GM06990 (cell line): ENCODE data around the gene ACYP2.

Experiments
- DNase-seq: peaks from one replicate; pipeline ENCODE4 v3.0.0-alpha.2; 2011; ENCODE audit not compliant: insufficient read length; ENCODE audit errors: extremely low read depth
- H3K27me3 ChIP-seq: replicated peaks from 2 replicates; pipeline ENCODE4 v1.6.0; 2011; ENCODE audit warnings: low read length; ENCODE audit not compliant: control insufficient read depth, insufficient read depth
- H3K36me3 ChIP-seq: 2 replicates; pipeline ENCODE4 v1.5.1; 2011; ENCODE audit warnings: low read length; ENCODE audit not compliant: control insufficient read depth, insufficient read depth
- H3K4me3 ChIP-seq: replicated peaks from 2 replicates; pipeline ENCODE4 v1.5.1; 2011; ENCODE audit warnings: low read depth, mild to moderate bottlenecking, control low read depth, low read length
- CTCF ChIP-seq: IDR thresholded peaks from 2 replicates; pipeline ENCODE4 v1.5.1; 2011; ENCODE audit warnings: low read length, control low read depth, mild to moderate bottlenecking, inconsistent platforms; ENCODE audit not compliant: insufficient read depth, poor library complexity, severe bottlenecking

ACYP2 gene

GRCh38 chr2:54224997-54225396, 109.6 kb downstream of the ACYP2 start:
- no peaks in the 10 kb centered on the region for H3K27me3 ChIP-seq

GRCh38 chr2:54226260-54226659, 110.8 kb downstream of the ACYP2 start:
- DNase-seq: no peak
- TF ChIP-seq CTCF: no peak
- H3K27me3 ChIP-seq: no peaks in the 10 kb centered on the region
- H3K4me3 ChIP-seq: no peak overlapping the region
- H3K36me3 ChIP-seq: no peaks in the 10 kb centered on the region

More at GRCh38 chr2:54224997-54225396, 109.6 kb downstream of the ACYP2 start:
- Histone ChIP-seq H3K4me3 (no peak overlapping the region), H3K36me3 (no peaks in the 10 kb centered on the region)
- DNase-seq: no peak
- no peak for TF ChIP-seq CTCF

- Histone ChIP-seq H3K36me3 (no peaks in the 10 kb centered on the region), H3K27me3 (no peaks in the 10 kb centered on the region), H3K4me3 (no peak overlapping the region)
- TF ChIP-seq CTCF: no peak
- DNase-seq: no peak
Measured at GRCh38 chr2:54227798-54228197, 112.4 kb downstream of the ACYP2 start.

GRCh38 chr2:54228945-54229344, 113.5 kb downstream of the ACYP2 start:
- DNase-seq: no peak
- Histone ChIP-seq H3K36me3 (no peaks in the 10 kb centered on the region), H3K27me3 (no peaks in the 10 kb centered on the region), H3K4me3 (no peak overlapping the region)
- no peak for TF ChIP-seq CTCF

GRCh38 chr2:54233832-54234649, 118.6 kb downstream of the ACYP2 start:
- no peak overlapping the region for H3K4me3 ChIP-seq
- DNase-seq: no peak
- H3K36me3 ChIP-seq: no peaks in the 10 kb centered on the region
- TF ChIP-seq CTCF: no peak
- H3K27me3 ChIP-seq: no peaks in the 10 kb centered on the region
